ENCODE data around the gene SWSAP1. TPM values are rescaled to one million over a fixed set of nuclear protein-coding genes. Genes with fewer than 3 reads are reported as not detected.
"Not testable (repeated sequence)": the region's sequence is repeated elsewhere in the genome, so short reads cannot be mapped to it uniquely, and the experiment has no call there.

SWSAP1 gene
- total RNA-seq, 1 donor from 2014 or later: 3.6 TPM

GRCh38 chr19:11405846-11406643, 31.6 kb downstream of the SWSAP1 start:
- Histone ChIP-seq H3K4me1 (peaks cover 5% of the 10 kb centered on the region), H3K9me3 (no peaks in the 10 kb centered on the region), H3K27me3 (ENCODE audit: low read depth) (no peaks in the 10 kb centered on the region), H3K36me3 (peaks cover 15% of the 10 kb centered on the region), H3K27ac (no peak overlapping the region), H3K4me3 (no peak overlapping the region)
- DNase-seq (no peak), ATAC-seq (peak; percentile 32 to 49)
- intact Hi-C loops (cut with DNase I): no loop called here
- peak; percentile 24 for TF ChIP-seq CTCF (IDR thresholded peaks at IDR 0.05)

GRCh38 chr19:11406703-11407236, 32.3 kb downstream of the SWSAP1 start:
- H3K27me3 ChIP-seq (ENCODE audit: low read depth); H3K4me1 ChIP-seq; H3K4me3 ChIP-seq; H3K9me3 ChIP-seq; intact Hi-C loops (cut with DNase I); H3K27ac ChIP-seq: not testable (repeated sequence)
- peak; percentile 12 to 13 for ATAC-seq
- peaks cover 12% of the 10 kb centered on the region for H3K36me3 ChIP-seq
- DNase-seq: peak; percentile 65

GRCh38 chr19:11408591-11408990, 34.1 kb downstream of the SWSAP1 start:
- Histone ChIP-seq H3K4me1 (peaks cover 5% of the 10 kb centered on the region), H3K27me3 (ENCODE audit: low read depth) (no peaks in the 10 kb centered on the region), H3K36me3 (peaks cover 2% of the 10 kb centered on the region), H3K4me3 (no peak overlapping the region), H3K27ac (no peak overlapping the region), H3K9me3 (no peaks in the 10 kb centered on the region)
- no peak for TF ChIP-seq CTCF (IDR thresholded peaks at IDR 0.05)
- intact Hi-C loops (cut with DNase I): no loop called here
- DNase-seq: no peak
- ATAC-seq: no peak

GRCh38 chr19:11410682-11411081, 36.2 kb downstream of the SWSAP1 start:
- Histone ChIP-seq H3K4me1 (peaks cover 5% of the 10 kb centered on the region), H3K27ac (no peak overlapping the region), H3K27me3 (ENCODE audit: low read depth) (no peaks in the 10 kb centered on the region), H3K9me3 (no peaks in the 10 kb centered on the region), H3K4me3 (no peak overlapping the region), H3K36me3 (no peaks in the 10 kb centered on the region)
- ATAC-seq (no peak), DNase-seq (no peak)
- intact Hi-C loops (cut with DNase I): no loop called here
- TF ChIP-seq CTCF (IDR thresholded peaks at IDR 0.05): no peak

DNA sequence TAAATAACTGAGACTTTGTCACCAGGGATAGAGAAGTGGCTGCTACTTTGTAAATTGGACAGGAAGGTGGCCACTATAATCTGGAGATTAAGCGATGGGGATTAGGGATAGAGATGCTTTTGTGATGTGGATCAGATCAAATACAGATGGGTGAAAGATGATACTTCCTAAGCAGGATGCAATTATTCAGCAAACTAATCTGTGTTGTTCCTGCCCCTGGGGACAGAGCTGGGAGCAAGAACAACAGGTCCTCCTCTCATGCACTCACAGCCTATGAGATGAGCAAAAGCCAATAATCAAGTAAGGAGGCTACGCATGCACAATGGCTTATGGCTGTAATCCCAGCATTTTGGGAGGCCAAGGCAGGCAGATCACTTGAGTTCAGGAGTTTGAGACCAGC, 40.1 kb downstream of the SWSAP1 start:
- H3K27me3 ChIP-seq (ENCODE audit: low read depth): peaks cover 11% of the 10 kb centered on the region
- ATAC-seq (no peak), DNase-seq (no peak)
- H3K4me1 ChIP-seq: peaks cover 11% of the 10 kb centered on the region
- H3K4me3 ChIP-seq: no peak overlapping the region
- no peak overlapping the region for H3K27ac ChIP-seq
- intact Hi-C loops (cut with DNase I): no loop called here
- no peak for TF ChIP-seq CTCF (IDR thresholded peaks at IDR 0.05)
- no peaks in the 10 kb centered on the region for H3K9me3 ChIP-seq
- H3K36me3 ChIP-seq: no peaks in the 10 kb centered on the region

GRCh38 chr19:11416346-11417052, 42.0 kb downstream of the SWSAP1 start:
- intact Hi-C loops (cut with DNase I): no loop called here
- DNase-seq (no peak), ATAC-seq (no peak)
- no peaks in the 10 kb centered on the region for H3K36me3 ChIP-seq
- TF ChIP-seq CTCF (IDR thresholded peaks at IDR 0.05): no peak
- peaks cover 28% of the 10 kb centered on the region for H3K27me3 ChIP-seq (ENCODE audit: low read depth)
- H3K4me1 ChIP-seq: peaks cover 30% of the 10 kb centered on the region
- H3K4me3 ChIP-seq: no peak overlapping the region
- H3K27ac ChIP-seq: no peak overlapping the region
- H3K9me3 ChIP-seq: no peaks in the 10 kb centered on the region
